Stimulated activated CD8-positive, alpha-beta memory T cell treated with anti-CD3 and anti-CD28 coated beads, Interleukin-12 subunit alpha, Interleukin-12 subunit beta, amount 100 ng/mL, for 24 hours (primary cell): ENCODE data around the gene PLCB3.
"Not testable (repeated sequence)": the region's sequence is repeated elsewhere in the genome, so short reads cannot be mapped to it uniquely, and the experiment has no call there.

Experiments
- DNase-seq: peaks from one replicate; pipeline ENCODE4 v3.0.0-alpha.2; 2020; ENCODE audit errors: extremely low read depth

Gene PLCB3

GRCh38 chr11:64237484-64237951 lies 13.8 kb upstream of the PLCB3 start:
- no peak for DNase-seq

DNA sequence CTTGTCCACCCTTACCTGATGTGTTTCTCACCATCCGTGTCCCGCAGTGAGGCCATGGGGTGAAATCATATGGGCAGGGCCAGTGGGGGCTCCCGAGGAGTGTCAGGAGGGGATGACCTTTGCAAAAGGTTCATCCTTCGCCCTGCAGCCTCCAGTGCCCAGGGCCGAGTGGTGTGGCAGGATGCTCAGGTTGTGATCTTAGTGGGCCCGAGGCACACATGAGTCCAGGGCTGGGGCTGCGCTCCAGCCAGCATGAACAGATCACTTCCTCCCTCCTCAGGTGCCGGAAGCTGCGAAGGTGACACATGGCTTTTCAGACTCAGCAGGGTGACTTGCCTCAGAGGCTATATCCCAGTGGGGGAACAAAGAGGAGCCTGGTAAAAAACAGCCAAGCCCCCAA lies 13.3 kb upstream of the PLCB3 start:
- DNase-seq, result no peak

GRCh38 chr11:64238999-64239398 lies 12.3 kb upstream of the PLCB3 start:
- no peak for DNase-seq

DNA sequence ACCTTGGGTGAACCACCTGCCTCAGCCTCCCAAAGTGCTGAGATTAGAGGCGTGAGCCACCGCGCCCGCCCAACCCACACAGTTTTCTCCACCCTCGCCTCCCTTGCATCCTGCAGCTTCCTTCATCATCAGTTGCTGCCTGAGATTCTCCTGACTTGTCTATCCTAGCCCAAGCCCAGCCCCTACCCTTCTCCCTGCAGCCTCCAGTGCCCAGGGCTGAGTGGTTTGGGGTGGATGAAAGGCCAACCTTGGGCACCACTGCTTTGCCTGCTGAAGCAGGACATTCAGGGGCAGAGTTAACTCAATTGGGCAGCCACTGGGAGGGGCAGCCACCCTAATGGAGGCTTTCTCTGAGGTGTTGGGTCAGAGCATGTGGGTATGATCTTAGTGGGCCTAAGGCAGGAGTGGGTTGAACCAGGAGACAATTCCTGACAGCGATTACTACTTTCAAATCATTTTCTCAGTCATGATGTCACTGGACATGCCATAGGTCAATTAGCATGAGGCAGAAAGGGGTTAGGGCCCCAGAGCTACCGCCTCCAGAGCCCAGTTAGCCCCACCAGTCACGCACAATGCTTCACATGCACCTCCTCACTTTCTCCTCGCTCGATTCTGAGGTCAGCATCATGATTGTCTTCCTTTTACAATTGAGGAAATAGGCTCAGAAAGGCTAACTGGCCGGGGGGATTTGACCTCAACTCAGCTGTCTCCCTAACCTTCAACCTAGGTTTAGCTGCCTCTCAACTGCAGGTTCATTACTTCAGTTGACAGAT lies 11.5 kb upstream of the PLCB3 start:
- DNase-seq, result no peak

- DNase-seq, result peak; percentile 96
Measured at GRCh38 chr11:64240435-64241240, 10.7 kb upstream of the PLCB3 start, which contains the start of gene FKBP2. TSS of gene FKBP2 (plus strand) at chr11:64241095. CDS start at chr11:64242388, 1,293 bp downstream.

GRCh38 chr11:64241241-64241490 lies 10.2 kb upstream of the PLCB3 start:
- DNase-seq, result peak; percentile 99

GRCh38 chr11:64241491-64242374 lies 9.6 kb upstream of the PLCB3 start:
- DNase-seq, result no peak

DNA sequence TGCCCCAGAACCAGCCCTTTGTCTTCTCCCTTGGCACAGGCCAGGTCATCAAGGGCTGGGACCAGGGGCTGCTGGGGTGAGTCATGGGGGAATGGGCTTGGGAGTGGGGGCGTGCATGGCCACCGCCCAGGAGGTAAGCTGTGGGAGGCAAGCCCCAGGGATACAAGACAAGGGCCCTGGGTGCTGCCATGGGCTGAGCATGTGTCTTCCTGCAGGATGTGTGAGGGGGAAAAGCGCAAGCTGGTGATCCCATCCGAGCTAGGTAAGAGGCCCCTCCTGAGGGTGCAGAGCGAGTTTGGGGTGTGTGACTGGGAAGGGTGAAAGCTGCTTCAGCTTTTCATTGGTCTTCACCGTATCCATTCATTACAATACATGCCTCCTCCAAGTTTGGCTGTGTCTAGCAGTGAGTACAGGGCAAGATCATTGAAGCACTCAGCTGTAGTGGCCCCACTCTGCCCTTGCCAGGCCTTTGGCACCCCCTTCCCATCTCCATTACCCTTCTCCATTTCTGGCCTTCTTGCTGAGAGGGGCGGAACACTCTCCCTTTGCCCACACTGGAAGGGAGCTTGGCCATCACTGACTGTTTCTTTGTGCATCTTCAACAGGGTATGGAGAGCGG lies 8.0 kb upstream of the PLCB3 start:
- no peak for DNase-seq

GRCh38 chr11:64244107-64244506 lies 7.2 kb upstream of the PLCB3 start:
- no peak for DNase-seq

GRCh38 chr11:64244966-64245365 lies 6.4 kb upstream of the PLCB3 start:
- DNase-seq, result no peak

- DNase-seq, result no peak
Measured at GRCh38 chr11:64245401-64245796, 5.9 kb upstream of the PLCB3 start.

DNA sequence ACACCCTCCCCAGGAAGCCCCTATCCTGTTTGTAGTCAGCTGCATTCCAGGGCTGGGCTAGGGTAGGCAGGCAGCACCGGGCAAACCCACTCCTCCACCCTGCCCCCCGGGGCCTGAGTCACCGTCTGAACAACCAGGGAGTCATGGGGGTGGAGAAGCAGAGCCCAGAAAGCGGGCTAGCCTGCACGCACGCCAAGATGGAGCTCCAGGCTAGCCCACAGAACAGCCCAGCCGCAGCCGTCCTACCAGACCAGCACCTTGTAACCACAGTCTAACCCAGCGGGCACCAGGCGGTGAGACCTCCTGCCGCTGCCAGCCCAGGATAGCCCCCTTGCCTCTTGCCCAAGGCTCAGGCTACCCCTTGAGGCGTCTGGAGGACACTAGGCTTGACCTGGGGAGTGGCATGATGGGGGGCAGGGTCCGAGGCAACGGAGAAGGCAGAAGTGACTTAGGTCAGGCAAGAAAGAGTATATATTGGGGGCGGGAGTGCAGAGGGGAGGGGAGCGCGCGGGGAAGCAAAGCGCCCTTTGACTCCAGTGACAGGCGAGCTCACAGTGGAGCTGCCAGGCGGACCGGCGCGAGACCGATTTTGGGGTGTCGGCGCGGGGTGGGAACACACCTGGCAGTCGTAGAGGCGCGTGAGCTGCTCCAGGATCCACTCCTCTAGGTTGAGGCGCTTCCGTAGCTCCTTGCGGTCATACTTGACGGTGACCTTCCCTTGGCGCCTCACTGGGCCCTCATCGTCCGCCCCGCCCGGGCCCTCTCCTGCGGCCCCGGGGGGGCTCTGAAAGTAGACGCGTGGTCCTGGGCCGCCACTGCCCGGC lies 5.3 kb upstream of the PLCB3 start:
- DNase-seq, result no peak

GRCh38 chr11:64246621-64246870 lies 4.8 kb upstream of the PLCB3 start:
- DNase-seq, result not testable (repeated sequence)

- peak; percentile 76 for DNase-seq
Measured at GRCh38 chr11:64246871-64247728, 4.2 kb upstream of the PLCB3 start, which contains the start of gene PPP1R14B. TSS of gene PPP1R14B (minus strand) at chr11:64246943. CDS start at chr11:64246673, 270 bp downstream.

- no peak for DNase-seq
Measured at GRCh38 chr11:64247729-64248531, 3.4 kb upstream of the PLCB3 start.

- DNase-seq, result no peak
Measured at GRCh38 chr11:64248578-64248977, 2.8 kb upstream of the PLCB3 start.

GRCh38 chr11:64249038-64249437 lies 2.3 kb upstream of the PLCB3 start:
- no peak for DNase-seq

DNA sequence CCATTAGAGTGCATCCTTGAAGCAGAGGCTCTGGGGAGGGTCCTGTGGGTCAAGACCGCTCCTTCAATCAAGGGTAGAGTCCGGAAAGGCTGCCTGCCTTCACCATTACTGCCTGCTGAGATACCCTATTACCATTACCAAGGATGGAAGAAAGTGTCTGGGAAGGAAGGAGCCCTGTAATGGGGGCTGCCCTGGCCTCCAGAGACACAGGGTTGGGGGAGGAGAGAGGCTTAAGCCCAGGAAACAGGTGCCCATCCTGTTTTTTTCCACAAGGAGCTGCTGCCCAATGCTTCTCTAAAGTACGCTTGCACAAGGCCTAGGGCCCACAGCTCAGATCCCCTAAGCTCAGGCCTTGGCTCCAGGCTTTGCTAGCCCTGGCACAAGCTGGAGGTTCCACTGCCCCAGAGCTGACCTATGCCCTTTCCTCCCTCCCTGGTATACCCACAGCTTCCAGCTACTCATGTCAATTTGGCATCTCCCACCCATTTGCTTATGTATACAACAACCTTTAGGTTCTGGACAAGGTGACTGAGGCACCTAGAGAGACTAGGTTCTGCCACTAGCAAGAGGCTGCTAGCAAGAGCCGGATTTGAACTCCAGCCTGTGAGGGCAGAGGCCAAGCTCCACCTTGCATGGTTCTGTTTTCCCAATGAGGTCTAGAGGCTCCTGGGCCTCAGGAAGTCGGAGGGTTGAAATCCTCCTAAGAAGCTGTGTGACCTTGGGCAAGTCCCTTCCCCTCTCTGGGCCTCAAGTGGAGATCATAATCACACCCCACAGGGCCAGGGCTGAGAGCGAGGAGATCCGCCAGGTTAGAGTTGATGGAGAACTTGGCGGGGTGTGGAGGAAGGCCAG lies 1.5 kb upstream of the PLCB3 start:
- no peak for DNase-seq
